Left ventricle myocardium inferior (tissue), 1 donor: ENCODE measurements around the gene PARD3B. TPM values are rescaled to one million over a fixed set of nuclear protein-coding genes. Genes with fewer than 3 reads are reported as not detected.

Source experiments
- DNase-seq: peaks from one replicate; pipeline ENCODE4 v3.0.0-alpha.2; 2020
- H3K27ac ChIP-seq: fragments of 200-600 bp; replicated peaks from 2 replicates; pipeline ENCODE4 v1.8.0; 2021
- H3K27me3 ChIP-seq: fragments of 200-600 bp; 2 replicates; pipeline ENCODE4 v1.8.0; 2021; ENCODE audit warnings: low read depth
- H3K36me3 ChIP-seq: fragments of 200-600 bp; 2 replicates; pipeline ENCODE4 v1.8.0; 2021
- H3K4me1 ChIP-seq: fragments of 200-600 bp; 2 replicates; pipeline ENCODE4 v1.8.0; 2021
- H3K4me3 ChIP-seq: fragments of 200-600 bp; 2 replicates; pipeline ENCODE4 v1.8.0; 2021; ENCODE audit warnings: mild to moderate bottlenecking, moderate library complexity
- H3K9me3 ChIP-seq: fragments of 200-600 bp; replicated peaks from 2 replicates; pipeline ENCODE4 v1.8.0; 2021
- intact Hi-C: fragments of 100-400 bp; cut with micrococcal nuclease; formaldehyde crosslinking; loops from one replicate; pipeline ENCODE4 v1.11.0; 2022
- total RNA-seq: library from RNA; stranded (reverse); fragmentation: NEBNext Ultra II Directional; extraction: Animal tissue kit (Norgen Biotek cat#: 25700); gene quantifications from one replicate; pipeline ENCODE4 v1.2.1, GENCODE V29; 2021
- TF ChIP-seq, protein P1 (sequence below): fragments of 200-600 bp; IDR thresholded peaks from 2 replicates; pipeline ENCODE4 v1.8.0; 2021; ENCODE audit warnings: antibody characterized with exemption, mild to moderate bottlenecking, borderline replicate concordance
- donor health status: DM: no; HTN: yes; CAD: no; lungs with severe emphysema.

PARD3B gene
- total RNA-seq, 1 donor from 2014 or later = 9.1 TPM

- intact Hi-C loops = no loop called here
- H3K4me3 ChIP-seq = no peak overlapping the region
- H3K9me3 ChIP-seq = no peaks in the 10 kb centered on the region
- H3K27ac ChIP-seq = no peak overlapping the region
- no peaks in the 10 kb centered on the region for H3K4me1 ChIP-seq
- H3K27me3 ChIP-seq = no peaks in the 10 kb centered on the region
- H3K36me3 ChIP-seq = no peaks in the 10 kb centered on the region
- DNase-seq = no peak
- TF ChIP-seq, protein P1, sequence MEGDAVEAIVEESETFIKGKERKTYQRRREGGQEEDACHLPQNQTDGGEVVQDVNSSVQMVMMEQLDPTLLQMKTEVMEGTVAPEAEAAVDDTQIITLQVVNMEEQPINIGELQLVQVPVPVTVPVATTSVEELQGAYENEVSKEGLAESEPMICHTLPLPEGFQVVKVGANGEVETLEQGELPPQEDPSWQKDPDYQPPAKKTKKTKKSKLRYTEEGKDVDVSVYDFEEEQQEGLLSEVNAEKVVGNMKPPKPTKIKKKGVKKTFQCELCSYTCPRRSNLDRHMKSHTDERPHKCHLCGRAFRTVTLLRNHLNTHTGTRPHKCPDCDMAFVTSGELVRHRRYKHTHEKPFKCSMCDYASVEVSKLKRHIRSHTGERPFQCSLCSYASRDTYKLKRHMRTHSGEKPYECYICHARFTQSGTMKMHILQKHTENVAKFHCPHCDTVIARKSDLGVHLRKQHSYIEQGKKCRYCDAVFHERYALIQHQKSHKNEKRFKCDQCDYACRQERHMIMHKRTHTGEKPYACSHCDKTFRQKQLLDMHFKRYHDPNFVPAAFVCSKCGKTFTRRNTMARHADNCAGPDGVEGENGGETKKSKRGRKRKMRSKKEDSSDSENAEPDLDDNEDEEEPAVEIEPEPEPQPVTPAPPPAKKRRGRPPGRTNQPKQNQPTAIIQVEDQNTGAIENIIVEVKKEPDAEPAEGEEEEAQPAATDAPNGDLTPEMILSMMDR = no peak
These were observed 548.8 kb downstream of the PARD3B start for GRCh38 chr2:205094031-205094430.

GRCh38 chr2:205103699-205104098 is 558.4 kb downstream of the PARD3B start:
- intact Hi-C loops = no loop called here
- no peaks in the 10 kb centered on the region for H3K36me3 ChIP-seq
- no peaks in the 10 kb centered on the region for H3K27me3 ChIP-seq
- DNase-seq = no peak
- TF ChIP-seq, protein P1 = no peak
- no peaks in the 10 kb centered on the region for H3K4me1 ChIP-seq
- no peaks in the 10 kb centered on the region for H3K9me3 ChIP-seq
- H3K27ac ChIP-seq = no peak overlapping the region
- H3K4me3 ChIP-seq = no peak overlapping the region

DNA sequence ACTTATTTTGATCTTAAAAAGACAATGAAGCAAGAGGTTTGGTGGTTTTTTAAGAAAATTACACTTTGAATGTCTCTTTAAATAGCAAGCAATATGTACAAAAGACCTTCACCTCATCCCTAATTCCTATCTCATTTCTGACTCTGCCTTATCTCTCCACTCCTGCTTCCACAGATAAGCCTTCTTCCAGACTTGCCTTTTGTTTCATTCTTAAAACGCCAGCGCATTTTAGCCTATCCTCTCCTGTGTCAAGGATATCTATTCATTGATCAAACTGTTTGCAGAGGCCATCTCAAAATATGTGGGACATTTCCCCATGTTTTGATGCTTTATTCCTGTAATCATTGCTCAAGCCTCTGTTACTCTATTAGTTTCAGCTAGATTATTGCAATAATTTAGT is 562.5 kb downstream of the PARD3B start:
- TF ChIP-seq, protein P1 = no peak
- H3K36me3 ChIP-seq = peaks cover 4% of the 10 kb centered on the region
- intact Hi-C loops = no loop called here

DNA sequence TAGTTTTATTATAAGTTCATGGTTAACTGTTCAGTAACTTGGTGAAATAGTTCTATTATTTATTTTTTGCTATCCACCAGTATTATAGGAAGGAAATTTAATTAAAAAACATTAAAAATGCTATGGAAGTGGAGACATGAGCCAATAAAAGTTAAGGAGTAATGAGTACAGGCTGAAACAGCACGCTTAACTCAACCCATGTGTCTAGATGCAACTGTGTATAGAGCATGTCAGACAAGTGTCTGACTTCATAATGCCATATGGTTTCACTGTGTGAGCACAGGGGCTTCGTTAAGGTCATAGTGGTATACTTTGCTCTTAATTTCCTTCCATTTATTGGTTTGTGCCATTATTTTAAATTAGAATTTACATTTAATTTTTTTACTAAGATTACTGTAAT is 570.2 kb downstream of the PARD3B start:
- intact Hi-C loops = no loop called here
- H3K9me3 ChIP-seq = peaks cover 10% of the 10 kb centered on the region
- H3K36me3 ChIP-seq = peaks cover 7% of the 10 kb centered on the region
- TF ChIP-seq, protein P1 = no peak
- no peaks in the 10 kb centered on the region for H3K27me3 ChIP-seq
- no peak overlapping the region for H3K4me3 ChIP-seq
- no peak overlapping the region for H3K27ac ChIP-seq
- no peak for DNase-seq
- no peaks in the 10 kb centered on the region for H3K4me1 ChIP-seq

More for the DNA sequence above, 562.5 kb downstream of the PARD3B start:
- no peak for DNase-seq
- no peak overlapping the region for H3K4me3 ChIP-seq
- H3K4me1 ChIP-seq = no peaks in the 10 kb centered on the region
- no peak overlapping the region for H3K27ac ChIP-seq
- H3K27me3 ChIP-seq = no peaks in the 10 kb centered on the region
- H3K9me3 ChIP-seq = peaks cover 10% of the 10 kb centered on the region

DNA sequence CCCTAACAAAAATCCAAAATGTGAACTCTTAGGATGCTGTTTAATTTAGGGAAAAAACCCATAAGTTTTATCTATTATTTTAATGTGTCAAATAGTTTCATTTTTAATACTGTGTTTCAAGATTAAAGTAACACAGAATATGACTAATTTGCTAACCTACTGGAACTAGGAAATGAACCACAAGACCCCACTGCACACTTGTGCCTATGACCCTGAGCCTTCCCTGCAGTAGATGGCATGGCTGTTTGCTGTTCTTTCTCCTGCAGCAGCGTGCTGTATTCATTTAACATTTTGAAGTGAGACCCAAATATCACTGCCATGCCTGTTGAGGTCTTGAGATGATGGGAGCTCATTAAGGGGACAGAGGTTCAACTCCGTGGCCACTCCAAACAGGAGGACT is 571.9 kb downstream of the PARD3B start:
- Histone ChIP-seq H3K4me3 (no peak overlapping the region), H3K27ac (no peak overlapping the region), H3K9me3 (no peaks in the 10 kb centered on the region), H3K27me3 (no peaks in the 10 kb centered on the region), H3K4me1 (no peaks in the 10 kb centered on the region), H3K36me3 (peaks cover 3% of the 10 kb centered on the region)
- DNase-seq = no peak
- TF ChIP-seq, protein P1 = no peak
- intact Hi-C loops = no loop called here

DNA sequence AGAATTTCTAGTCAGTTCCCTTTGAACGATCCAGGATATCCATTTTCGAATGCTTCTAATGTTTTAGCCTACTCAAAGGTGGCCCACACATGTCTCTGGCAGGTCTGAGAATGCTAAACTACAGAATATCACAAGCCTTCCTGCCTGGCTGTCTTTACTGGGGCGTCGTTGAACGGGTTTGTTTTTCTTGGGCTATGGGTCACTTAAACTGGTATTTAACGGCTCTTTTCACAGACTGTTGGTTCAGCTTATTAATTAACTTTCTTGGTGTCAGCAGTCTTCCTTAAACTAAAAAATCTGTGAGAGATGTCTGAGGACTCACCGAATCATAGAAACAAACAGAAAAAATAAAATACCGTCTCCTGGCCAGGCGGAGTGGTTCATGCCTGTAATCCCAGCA is 573.9 kb downstream of the PARD3B start:
- peaks cover 3% of the 10 kb centered on the region for H3K36me3 ChIP-seq
- H3K4me3 ChIP-seq = no peak overlapping the region
- DNase-seq = no peak
- intact Hi-C loops = no loop called here
- H3K9me3 ChIP-seq = no peaks in the 10 kb centered on the region
- TF ChIP-seq, protein P1 = no peak
- no peaks in the 10 kb centered on the region for H3K4me1 ChIP-seq
- H3K27ac ChIP-seq = no peak overlapping the region
- H3K27me3 ChIP-seq = no peaks in the 10 kb centered on the region
